ENCODE results near the gene RSPH9.

DNA sequence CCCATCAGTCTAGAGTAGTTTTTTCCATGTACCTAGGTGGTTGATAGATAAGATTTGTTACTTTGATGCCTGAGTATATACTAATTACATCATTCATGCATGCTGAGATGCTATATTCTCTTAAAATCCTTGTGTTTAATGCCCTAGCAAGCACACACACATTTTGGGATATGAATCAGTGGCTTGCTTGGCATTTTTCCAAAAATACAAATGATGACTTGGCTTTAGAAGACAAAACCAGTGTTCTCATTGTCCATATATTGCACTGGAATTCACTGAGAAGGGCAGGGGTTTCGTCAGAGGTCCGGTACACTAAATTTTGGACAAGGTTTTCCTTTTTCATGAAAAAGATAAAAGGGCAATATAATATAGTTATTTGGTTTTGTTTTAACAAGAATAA lies 40.7 kb upstream of the RSPH9 start:
- no peak for TF ChIP-seq POLR2A (IDR thresholded peaks at IDR 0.05)
- TF ChIP-seq, protein P1, sequence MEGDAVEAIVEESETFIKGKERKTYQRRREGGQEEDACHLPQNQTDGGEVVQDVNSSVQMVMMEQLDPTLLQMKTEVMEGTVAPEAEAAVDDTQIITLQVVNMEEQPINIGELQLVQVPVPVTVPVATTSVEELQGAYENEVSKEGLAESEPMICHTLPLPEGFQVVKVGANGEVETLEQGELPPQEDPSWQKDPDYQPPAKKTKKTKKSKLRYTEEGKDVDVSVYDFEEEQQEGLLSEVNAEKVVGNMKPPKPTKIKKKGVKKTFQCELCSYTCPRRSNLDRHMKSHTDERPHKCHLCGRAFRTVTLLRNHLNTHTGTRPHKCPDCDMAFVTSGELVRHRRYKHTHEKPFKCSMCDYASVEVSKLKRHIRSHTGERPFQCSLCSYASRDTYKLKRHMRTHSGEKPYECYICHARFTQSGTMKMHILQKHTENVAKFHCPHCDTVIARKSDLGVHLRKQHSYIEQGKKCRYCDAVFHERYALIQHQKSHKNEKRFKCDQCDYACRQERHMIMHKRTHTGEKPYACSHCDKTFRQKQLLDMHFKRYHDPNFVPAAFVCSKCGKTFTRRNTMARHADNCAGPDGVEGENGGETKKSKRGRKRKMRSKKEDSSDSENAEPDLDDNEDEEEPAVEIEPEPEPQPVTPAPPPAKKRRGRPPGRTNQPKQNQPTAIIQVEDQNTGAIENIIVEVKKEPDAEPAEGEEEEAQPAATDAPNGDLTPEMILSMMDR (IDR thresholded peaks at IDR 0.05): no peak

Data from heart left ventricle (tissue), 13 donors.